HEK293T (cell line): Measurements from ENCODE around the gene VPS41.

Experiments
- FOXK2 ChIP-seq: fragments of 450-650 bp; IDR thresholded peaks from 2 replicates; pipeline ENCODE4 v1.6.1; 2016; ENCODE audit warnings: mild to moderate bottlenecking
- HDGF ChIP-seq: fragments of 450-650 bp; IDR thresholded peaks from 2 replicates; pipeline ENCODE4 v1.6.1; 2017; ENCODE audit warnings: antibody characterized with exemption, borderline replicate concordance
- NFRKB ChIP-seq: fragments of 450-650 bp; IDR thresholded peaks from 2 replicates; pipeline ENCODE4 v1.6.1; 2016; ENCODE audit warnings: mild to moderate bottlenecking, moderate library complexity
- SP1 ChIP-seq: fragments of 450-650 bp; IDR thresholded peaks from 2 replicates; pipeline ENCODE4 v1.6.1; 2017

GRCh38 chr7:38953971-38954370 lies 45.0 kb upstream of the VPS41 start:
- TF ChIP-seq FOXK2 (no peak), SP1 (no peak), NFRKB (no peak), HDGF (no peak)
